Transverse colon (tissue), 4 donors: ENCODE data around the gene PALM3.
A peak's percentile ranks its signal among the peaks of the same experiment; 100 is the strongest.

Experiments used
- EP300 ChIP-seq: sonication (generic); formaldehyde crosslinking; IDR thresholded peaks from one replicate; pipeline ENCODE4 v1.6.1; 2017; ENCODE audit warnings: antibody characterized with exemption, low read depth
- POLR2A ChIP-seq: fragments of 450-650 bp; IDR thresholded peaks from one replicate; pipeline ENCODE4 v1.6.1; 2016; ENCODE audit warnings: antibody characterized with exemption, mild to moderate bottlenecking, moderate library complexity
- POLR2AphosphoS5 ChIP-seq, 3 donors: sonication (generic); formaldehyde crosslinking; IDR thresholded peaks; one replicate each; pipeline ENCODE4 v1.6.1; 2016; ENCODE audit warnings: antibody characterized with exemption in 3 of 3
- TF ChIP-seq, protein P1 (sequence below), 5 experiments: fragments of 200-600 bp in 3 of 5; fragments of 450-650 bp in 2 of 5; sonication (generic) in 3 of 5; IDR thresholded peaks; 1 replicate in 2 of 5; 2 replicates in 3 of 5; pipeline ENCODE4 v1.5.1; 2016 to 2017; ENCODE audit warnings: antibody characterized with exemption in 5 of 5, inconsistent platforms in 3 of 5, mild to moderate bottlenecking in 2 of 5, moderate library complexity in 1 of 5

DNA sequence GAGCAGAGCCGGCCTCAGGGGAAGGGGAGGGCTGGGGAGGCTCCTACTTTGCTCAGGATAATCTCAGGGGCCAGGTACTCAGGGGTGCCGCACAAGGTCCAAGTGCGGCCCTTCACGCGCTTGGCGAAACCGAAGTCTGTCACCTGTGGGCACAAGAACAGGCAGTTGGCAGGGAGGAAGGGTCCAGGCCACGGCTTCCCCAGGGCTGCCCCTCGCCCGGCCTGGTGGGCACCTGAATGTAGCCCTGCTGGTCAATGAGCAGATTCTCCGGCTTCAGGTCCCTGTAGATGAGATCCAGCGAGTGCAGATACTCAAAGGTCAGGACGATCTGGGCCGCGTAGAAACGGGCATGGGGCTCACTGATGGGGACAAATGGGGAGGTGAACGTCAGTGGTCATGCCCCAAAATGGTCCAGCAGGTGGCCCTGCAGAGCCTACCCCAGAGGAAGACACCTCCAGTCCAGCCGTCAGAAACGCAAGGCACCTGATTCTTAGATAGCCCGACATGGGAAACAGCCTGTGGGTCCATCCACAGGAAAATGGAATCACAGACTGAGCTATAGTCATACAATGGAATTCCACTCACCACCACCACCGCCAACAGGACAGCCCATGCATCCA, 35.8 kb upstream of the PALM3 start:
- TF ChIP-seq, protein P1, sequence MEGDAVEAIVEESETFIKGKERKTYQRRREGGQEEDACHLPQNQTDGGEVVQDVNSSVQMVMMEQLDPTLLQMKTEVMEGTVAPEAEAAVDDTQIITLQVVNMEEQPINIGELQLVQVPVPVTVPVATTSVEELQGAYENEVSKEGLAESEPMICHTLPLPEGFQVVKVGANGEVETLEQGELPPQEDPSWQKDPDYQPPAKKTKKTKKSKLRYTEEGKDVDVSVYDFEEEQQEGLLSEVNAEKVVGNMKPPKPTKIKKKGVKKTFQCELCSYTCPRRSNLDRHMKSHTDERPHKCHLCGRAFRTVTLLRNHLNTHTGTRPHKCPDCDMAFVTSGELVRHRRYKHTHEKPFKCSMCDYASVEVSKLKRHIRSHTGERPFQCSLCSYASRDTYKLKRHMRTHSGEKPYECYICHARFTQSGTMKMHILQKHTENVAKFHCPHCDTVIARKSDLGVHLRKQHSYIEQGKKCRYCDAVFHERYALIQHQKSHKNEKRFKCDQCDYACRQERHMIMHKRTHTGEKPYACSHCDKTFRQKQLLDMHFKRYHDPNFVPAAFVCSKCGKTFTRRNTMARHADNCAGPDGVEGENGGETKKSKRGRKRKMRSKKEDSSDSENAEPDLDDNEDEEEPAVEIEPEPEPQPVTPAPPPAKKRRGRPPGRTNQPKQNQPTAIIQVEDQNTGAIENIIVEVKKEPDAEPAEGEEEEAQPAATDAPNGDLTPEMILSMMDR (IDR thresholded peaks at IDR 0.05) = peak in 1 of 5 experiments; percentile 9
- TF ChIP-seq POLR2AphosphoS5 (IDR thresholded peaks at IDR 0.05) = no peak
- TF ChIP-seq EP300 = no peak
- no peak for TF ChIP-seq POLR2A
